Activated T-cell treated with anti-CD3 and anti-CD28 coated beads, Interleukin-2, amount 50 U/mL, for 24 hours (primary cell): ENCODE data around the gene DACT2.
"Not testable (repeated sequence)": the region's sequence is repeated elsewhere in the genome, so short reads cannot be mapped to it uniquely, and the experiment has no call there.

Experiments
- DNase-seq: peaks from one replicate; pipeline ENCODE4 v3.0.0-alpha.2; 2020
- H3K27ac Mint-ChIP-seq: 2 replicates; pipeline ENCODE4 v1.8.0; 2020; ENCODE audit warnings: mild to moderate bottlenecking, mixed read lengths
- H3K27me3 Mint-ChIP-seq: 2 replicates; pipeline ENCODE4 v1.8.0; 2020; ENCODE audit warnings: mixed read lengths
- H3K36me3 Mint-ChIP-seq: 2 replicates; pipeline ENCODE4 v1.8.0; 2020; ENCODE audit warnings: low read depth, mixed read lengths
- H3K4me1 Mint-ChIP-seq: 2 replicates; pipeline ENCODE4 v1.8.0; 2020; ENCODE audit warnings: low read depth, mixed read lengths
- H3K4me3 Mint-ChIP-seq: 2 replicates; pipeline ENCODE4 v1.8.0; 2020; ENCODE audit warnings: mild to moderate bottlenecking, moderate library complexity, mixed read lengths
- H3K9me3 Mint-ChIP-seq: 2 replicates; pipeline ENCODE4 v1.8.0; 2020; ENCODE audit warnings: mixed read lengths

DACT2 gene

GRCh38 chr6:168358842-168359420, 39.4 kb upstream of the DACT2 start:
- Mint-ChIP-seq H3K27ac (no peak overlapping the region), H3K36me3 (no peaks in the 10 kb centered on the region), H3K4me3 (no peak overlapping the region), H3K9me3 (no peaks in the 10 kb centered on the region), H3K4me1 (no peaks in the 10 kb centered on the region), H3K27me3 (peaks cover 35% of the 10 kb centered on the region)
- no peak for DNase-seq

DNA sequence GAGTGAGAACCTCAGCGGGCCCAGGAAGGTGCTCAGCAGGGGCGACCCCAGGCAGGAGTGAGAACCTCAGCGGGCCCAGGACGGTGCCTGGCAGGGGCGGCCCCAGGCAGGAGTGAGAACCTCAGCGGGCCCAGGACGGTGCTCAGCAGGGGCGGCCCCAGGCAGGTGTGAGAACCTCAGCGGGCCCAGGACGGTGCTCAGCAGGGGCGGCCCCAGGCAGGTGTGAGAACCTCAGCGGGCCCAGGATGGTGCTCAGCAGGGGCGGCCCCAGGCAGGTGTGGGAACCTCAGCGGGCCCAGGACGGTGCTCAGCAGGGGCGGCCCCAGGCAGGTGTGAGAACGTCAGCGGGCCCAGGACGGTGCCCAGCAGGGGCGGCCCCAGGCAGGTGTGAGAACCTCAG, 37.3 kb upstream of the DACT2 start:
- H3K4me3 Mint-ChIP-seq, H3K27ac Mint-ChIP-seq, H3K4me1 Mint-ChIP-seq, H3K36me3 Mint-ChIP-seq, H3K9me3 Mint-ChIP-seq, DNase-seq: not testable (repeated sequence)
- peaks cover 33% of the 10 kb centered on the region for H3K27me3 Mint-ChIP-seq

DNA sequence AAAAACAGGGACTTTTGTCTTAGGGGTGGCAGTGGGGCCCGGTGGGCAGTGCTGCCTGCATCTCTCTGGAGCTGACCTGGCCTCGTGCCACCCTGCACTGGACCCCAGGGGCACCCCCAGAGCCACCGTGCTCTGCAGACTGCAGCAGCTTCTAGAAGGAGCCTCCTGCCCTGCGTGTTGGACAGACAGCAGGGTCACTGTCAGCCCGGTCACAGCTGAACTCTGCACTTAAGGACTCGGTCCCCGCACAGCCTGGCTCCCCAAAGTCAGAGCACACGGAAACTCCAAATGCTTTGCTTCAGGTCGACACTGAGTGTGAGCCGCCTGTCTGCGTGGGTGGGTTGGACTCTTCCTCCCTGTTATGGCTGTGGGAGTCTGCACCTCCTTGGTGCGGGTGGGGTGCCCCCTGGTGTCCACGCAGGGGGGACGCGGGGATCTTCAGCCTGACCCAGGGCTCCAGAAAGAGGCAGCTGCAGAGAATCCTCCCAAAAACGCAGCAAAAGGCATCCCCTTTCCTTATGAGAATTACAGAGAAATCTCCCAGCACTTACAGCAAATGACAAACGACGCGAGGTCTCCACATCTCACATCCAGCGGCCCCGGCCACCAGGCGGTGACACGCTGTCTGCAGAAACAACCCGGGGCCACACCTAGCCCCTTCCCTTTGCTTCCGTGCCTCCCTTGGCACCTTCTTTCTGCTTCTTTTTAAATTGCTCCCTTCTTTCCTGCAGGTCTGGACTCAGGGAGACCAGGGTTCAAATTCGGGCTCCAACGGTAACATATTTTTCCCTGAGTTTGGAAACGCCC, 36.3 kb upstream of the DACT2 start:
- H3K27me3 Mint-ChIP-seq = peaks cover 32% of the 10 kb centered on the region
- DNase-seq = peak; percentile 38
- no peak overlapping the region for H3K4me3 Mint-ChIP-seq
- H3K4me1 Mint-ChIP-seq = no peaks in the 10 kb centered on the region
- peaks cover 7% of the 10 kb centered on the region for H3K9me3 Mint-ChIP-seq
- no peak overlapping the region for H3K27ac Mint-ChIP-seq
- H3K36me3 Mint-ChIP-seq = no peaks in the 10 kb centered on the region

DNA sequence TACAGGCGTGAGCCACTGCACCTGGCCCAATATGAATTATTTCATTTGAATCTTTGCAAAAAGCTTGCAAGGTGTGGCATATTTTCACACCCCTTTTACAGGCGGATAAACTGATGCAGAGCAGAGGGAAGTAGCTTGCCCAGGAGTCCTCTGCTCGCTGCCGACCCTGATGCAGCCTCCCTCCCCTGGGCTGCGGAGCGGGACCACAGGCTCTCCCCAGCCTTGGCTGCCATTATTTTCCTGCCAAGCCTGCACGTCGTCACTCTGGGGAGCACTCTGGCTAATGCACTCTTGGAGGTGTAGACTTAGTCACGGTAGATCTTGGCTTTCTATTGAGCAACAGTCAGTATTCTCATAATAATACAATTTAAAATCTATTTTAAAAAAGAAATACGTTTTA, 34.8 kb upstream of the DACT2 start:
- Mint-ChIP-seq H3K27me3 (peaks cover 38% of the 10 kb centered on the region), H3K9me3 (peaks cover 12% of the 10 kb centered on the region), H3K4me1 (peaks cover 10% of the 10 kb centered on the region), H3K4me3 (no peak overlapping the region), H3K27ac (no peak overlapping the region), H3K36me3 (no peaks in the 10 kb centered on the region)
- no peak for DNase-seq

GRCh38 chr6:168353041-168353440, 33.5 kb upstream of the DACT2 start:
- H3K4me1 Mint-ChIP-seq = peaks cover 10% of the 10 kb centered on the region
- H3K36me3 Mint-ChIP-seq = no peaks in the 10 kb centered on the region
- no peak for DNase-seq
- H3K27me3 Mint-ChIP-seq = peaks cover 41% of the 10 kb centered on the region
- no peak overlapping the region for H3K27ac Mint-ChIP-seq
- no peak overlapping the region for H3K4me3 Mint-ChIP-seq
- peaks cover 12% of the 10 kb centered on the region for H3K9me3 Mint-ChIP-seq

DNA sequence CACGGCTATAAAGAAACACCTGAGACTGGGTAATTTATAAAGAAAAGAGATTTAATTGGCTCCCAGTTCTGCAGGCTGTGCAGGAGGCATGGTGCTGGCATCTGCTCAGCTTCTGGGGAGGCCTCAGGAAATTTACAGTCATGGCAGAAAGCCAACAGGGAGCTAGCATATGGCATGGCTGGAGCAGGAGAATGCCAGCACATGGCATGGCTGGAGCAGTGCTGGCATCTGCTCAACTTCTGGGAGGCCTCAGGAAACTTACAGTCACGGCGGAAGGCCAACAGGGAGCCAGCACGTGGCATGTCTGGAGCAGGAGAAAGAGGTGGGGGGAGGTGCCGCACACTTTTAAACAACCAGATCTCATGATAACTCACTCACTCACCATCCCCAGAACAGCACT, 32.5 kb upstream of the DACT2 start:
- Mint-ChIP-seq H3K9me3 (peaks cover 12% of the 10 kb centered on the region), H3K4me1 (peaks cover 10% of the 10 kb centered on the region), H3K27ac (no peak overlapping the region), H3K27me3 (peaks cover 47% of the 10 kb centered on the region), H3K4me3 (no peak overlapping the region), H3K36me3 (no peaks in the 10 kb centered on the region)
- no peak for DNase-seq

GRCh38 chr6:168349718-168350210, 30.2 kb upstream of the DACT2 start:
- DNase-seq = no peak
- Mint-ChIP-seq H3K27ac (no peak overlapping the region), H3K4me3 (no peak overlapping the region), H3K27me3 (peaks cover 54% of the 10 kb centered on the region), H3K36me3 (no peaks in the 10 kb centered on the region), H3K9me3 (peaks cover 12% of the 10 kb centered on the region), H3K4me1 (peaks cover 10% of the 10 kb centered on the region)

DNA sequence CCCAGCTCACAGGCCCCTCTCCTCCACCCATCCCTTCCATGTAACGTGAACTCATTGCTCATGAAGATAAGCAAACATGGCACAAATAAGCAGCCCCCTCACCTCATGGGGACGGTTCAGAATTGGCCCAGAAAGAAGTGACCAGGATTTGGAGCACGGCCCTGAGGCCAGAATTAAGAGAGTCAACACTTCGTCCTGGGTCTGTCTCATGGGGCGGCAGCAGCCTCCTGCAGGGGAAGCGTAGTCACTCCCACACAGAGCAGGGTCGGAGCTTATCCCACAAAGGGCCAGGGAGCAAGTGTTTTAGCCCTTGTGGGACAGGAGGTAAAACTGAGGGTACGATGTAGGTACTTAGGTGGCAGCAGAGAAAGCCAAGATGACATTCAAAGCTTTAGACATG, 28.6 kb upstream of the DACT2 start:
- DNase-seq = no peak
- Mint-ChIP-seq H3K27ac (no peak overlapping the region), H3K4me3 (no peak overlapping the region), H3K27me3 (peaks cover 66% of the 10 kb centered on the region), H3K36me3 (no peaks in the 10 kb centered on the region), H3K9me3 (peaks cover 12% of the 10 kb centered on the region), H3K4me1 (peaks cover 10% of the 10 kb centered on the region)

DNA sequence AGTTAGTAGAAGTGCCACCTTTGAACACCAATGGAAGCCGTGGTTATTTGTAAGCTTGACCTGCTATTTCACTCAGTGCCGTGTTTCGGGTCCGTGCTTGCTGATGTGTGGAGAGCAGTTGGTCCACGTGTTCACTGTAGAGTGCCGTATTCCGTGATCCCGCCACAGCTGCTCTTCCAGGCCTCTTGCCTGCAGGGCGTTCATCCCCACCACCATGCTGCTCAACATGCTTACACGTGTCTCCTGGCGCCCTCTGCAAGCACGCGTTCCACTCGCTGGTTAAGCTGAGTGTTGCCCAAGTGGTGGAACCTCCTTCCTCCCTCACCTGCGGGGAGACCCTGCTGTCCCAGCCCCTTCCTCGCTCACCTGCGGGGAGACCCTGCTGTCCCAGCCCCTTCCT, 28.0 kb upstream of the DACT2 start:
- H3K27ac Mint-ChIP-seq = no peak overlapping the region
- peaks cover 10% of the 10 kb centered on the region for H3K4me1 Mint-ChIP-seq
- DNase-seq = no peak
- no peak overlapping the region for H3K4me3 Mint-ChIP-seq
- peaks cover 71% of the 10 kb centered on the region for H3K27me3 Mint-ChIP-seq
- H3K9me3 Mint-ChIP-seq = peaks cover 12% of the 10 kb centered on the region
- no peaks in the 10 kb centered on the region for H3K36me3 Mint-ChIP-seq

GRCh38 chr6:168347053-168347452, 27.5 kb upstream of the DACT2 start:
- Mint-ChIP-seq H3K36me3 (no peaks in the 10 kb centered on the region), H3K27me3 (peaks cover 67% of the 10 kb centered on the region), H3K4me1 (peaks cover 10% of the 10 kb centered on the region), H3K27ac (no peak overlapping the region), H3K9me3 (peaks cover 12% of the 10 kb centered on the region), H3K4me3 (no peak overlapping the region)
- no peak for DNase-seq

GRCh38 chr6:168345896-168346754, 26.5 kb upstream of the DACT2 start:
- no peak for DNase-seq
- Mint-ChIP-seq H3K27me3 (peaks cover 64% of the 10 kb centered on the region), H3K4me1 (peaks cover 10% of the 10 kb centered on the region), H3K36me3 (no peaks in the 10 kb centered on the region), H3K9me3 (peaks cover 7% of the 10 kb centered on the region), H3K27ac (no peak overlapping the region), H3K4me3 (no peak overlapping the region)

GRCh38 chr6:168345266-168345665, 25.7 kb upstream of the DACT2 start:
- Mint-ChIP-seq H3K4me1 (peaks cover 5% of the 10 kb centered on the region), H3K27me3 (peaks cover 57% of the 10 kb centered on the region), H3K4me3 (no peak overlapping the region), H3K27ac (no peak overlapping the region), H3K36me3 (no peaks in the 10 kb centered on the region), H3K9me3 (no peaks in the 10 kb centered on the region)
- DNase-seq = no peak

- Mint-ChIP-seq H3K4me1 (no peaks in the 10 kb centered on the region), H3K9me3 (no peaks in the 10 kb centered on the region), H3K27me3 (peaks cover 59% of the 10 kb centered on the region), H3K36me3 (no peaks in the 10 kb centered on the region), H3K27ac (no peak overlapping the region), H3K4me3 (no peak overlapping the region)
- no peak for DNase-seq
Observed at GRCh38 chr6:168344338-168344737, 24.8 kb upstream of the DACT2 start.

DNA sequence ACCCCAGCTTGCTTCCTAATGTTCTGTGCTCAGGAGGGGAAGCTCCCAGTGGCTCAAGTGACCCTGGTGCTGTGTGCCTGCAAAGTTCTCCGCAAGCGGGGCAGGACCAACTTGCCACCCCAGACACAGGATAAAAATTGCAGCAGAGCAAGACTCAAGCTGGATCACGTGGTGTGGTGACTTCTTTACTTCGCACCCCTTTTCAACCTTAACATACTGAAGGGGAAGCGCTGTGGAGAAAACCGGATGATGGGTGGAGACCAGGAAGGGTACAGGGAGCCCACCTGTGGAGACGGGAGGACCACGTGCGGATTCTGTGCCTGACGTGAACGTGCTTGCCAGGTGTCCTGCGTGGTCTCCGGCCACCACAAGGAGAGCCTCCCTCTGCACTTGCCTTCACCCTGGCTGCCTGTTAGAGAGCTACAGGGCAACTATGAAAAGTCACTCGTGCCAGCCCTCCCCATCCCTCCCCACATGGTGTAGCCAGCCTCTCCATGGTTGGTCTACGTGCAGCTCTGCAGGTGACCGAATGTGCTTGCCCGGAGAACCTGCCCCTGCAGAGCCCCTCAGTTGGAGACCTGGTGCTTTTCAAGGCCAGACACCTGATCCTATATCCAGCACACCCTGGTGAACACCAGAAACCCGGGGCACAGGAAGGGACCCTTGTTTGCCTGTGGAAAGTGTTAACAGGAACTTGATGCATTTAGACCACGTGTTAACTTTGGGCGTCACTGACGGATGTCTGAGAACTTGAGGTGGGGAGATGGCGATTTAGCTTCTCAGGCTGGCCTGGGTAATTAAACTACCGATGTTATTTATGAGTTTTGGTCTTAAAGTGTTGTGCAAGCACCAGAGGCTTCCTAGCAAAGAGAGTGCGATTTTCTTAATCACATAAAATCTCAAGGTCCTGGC, 23.9 kb upstream of the DACT2 start:
- Mint-ChIP-seq H3K4me1 (no peaks in the 10 kb centered on the region), H3K27ac (no peak overlapping the region), H3K9me3 (no peaks in the 10 kb centered on the region), H3K27me3 (peaks cover 63% of the 10 kb centered on the region), H3K4me3 (no peak overlapping the region), H3K36me3 (no peaks in the 10 kb centered on the region)
- DNase-seq = no peak
